ENCODE results near the gene SRGN. TPM values are rescaled to one million over a fixed set of nuclear protein-coding genes. Genes with fewer than 3 reads are reported as not detected.
"Not testable (repeated sequence)": the region's sequence is repeated elsewhere in the genome, so short reads cannot be mapped to it uniquely, and the experiment has no call there.

The SRGN gene, protein sequence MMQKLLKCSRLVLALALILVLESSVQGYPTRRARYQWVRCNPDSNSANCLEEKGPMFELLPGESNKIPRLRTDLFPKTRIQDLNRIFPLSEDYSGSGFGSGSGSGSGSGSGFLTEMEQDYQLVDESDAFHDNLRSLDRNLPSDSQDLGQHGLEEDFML
- total RNA-seq, result 100 to 1,000 TPM; 168 to 230 TPM
- 100 to 1,000 TPM; 121 to 176 TPM for polyA plus RNA-seq
- long read RNA-seq, donor 1, transcript SRGN-201 (3 exons, 1,208 nt), result major isoform, 108 of 131 reads
- long read RNA-seq, donor 1, partial matches to known transcripts, result 5 of 131 reads
- long read RNA-seq, donor 1, other reads (novel, unspliced or antisense), result 18 of 131 reads
- long read RNA-seq, donor 2, transcript SRGN-201 (3 exons, 1,208 nt), result major isoform, 28 of 36 reads
- long read RNA-seq, donor 2, partial matches to known transcripts, result 1 of 36 reads
- long read RNA-seq, donor 2, other reads (novel, unspliced or antisense), result 7 of 36 reads

DNA sequence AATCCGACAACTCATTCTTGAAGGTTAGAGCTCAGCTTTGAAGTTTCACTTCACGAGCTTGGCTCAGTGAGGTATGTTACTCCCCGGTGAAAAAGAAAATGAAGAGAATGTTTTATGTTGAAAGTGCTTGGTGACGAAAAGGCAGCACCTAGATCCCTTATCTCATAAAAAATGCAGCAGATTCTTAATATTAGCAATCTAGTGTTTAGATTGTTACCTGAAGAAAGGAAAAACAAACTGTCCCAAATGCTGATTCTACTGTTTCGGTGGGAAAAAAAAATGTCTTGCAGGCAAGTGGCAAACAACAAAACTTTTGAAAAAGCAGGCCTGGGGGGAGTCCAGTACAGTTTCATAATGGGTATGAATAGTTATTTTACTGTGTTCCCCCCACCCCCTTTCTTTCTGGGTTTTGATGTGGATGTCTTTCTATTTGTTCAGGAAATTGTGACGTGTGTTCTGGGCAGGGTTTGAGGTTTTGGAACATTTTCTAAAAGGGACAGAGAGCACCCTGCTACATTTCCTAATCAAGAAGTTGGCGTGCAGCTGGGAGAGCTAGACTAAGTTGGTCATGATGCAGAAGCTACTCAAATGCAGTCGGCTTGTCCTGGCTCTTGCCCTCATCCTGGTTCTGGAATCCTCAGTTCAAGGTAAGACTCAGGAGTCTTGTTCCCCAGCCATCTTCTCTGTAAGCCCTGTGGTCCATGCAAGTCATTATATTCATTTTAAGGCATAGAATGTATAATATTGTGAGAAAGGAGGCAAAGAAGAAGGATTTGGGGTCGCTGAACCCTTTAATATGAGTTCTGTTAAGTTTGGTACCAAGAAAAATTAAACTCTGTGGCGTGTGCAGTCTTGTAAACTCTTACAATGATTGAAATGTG is at the start of gene SRGN:
SRGN (plus strand) TSS at position 514 of the 881 bp plus-strand sequence; CDS start at position 569, 55 bp downstream.
- Histone ChIP-seq H3K4me3 (ENCODE audit: low read length in 2 of 2) (peak within 1 kb of the TSS; percentile 69 to 71), H3K36me3 (ENCODE audit: control insufficient read depth in 1 of 2, insufficient read depth in 2 of 2, low read length in 1 of 2) (no peaks in the 10 kb centered on the region), H3K4me1 (ENCODE audit: control insufficient read depth in 1 of 2, insufficient read depth in 2 of 2, low read length in 2 of 2) (peaks cover 0 to 6% of the 10 kb centered on the region in 2 donors), H3K27me3 (ENCODE audit: control insufficient read depth in 1 of 2, insufficient read depth in 2 of 2, low read length in 1 of 2) (no peaks in the 10 kb centered on the region), H3K27ac (ENCODE audit: low read depth in 1 of 2, low read length in 2 of 2) (peak within 1 kb of the TSS; percentile 30 to 92), H3K9me3 (ENCODE audit: control insufficient read depth, low read length) (no peaks in the 10 kb centered on the region)
- ATAC-seq (ENCODE audit: low FRiP score), result peak; percentile 84
- intact Hi-C loops (cut with DNase I), result no loop called here
- 12 to 14% methylated on average over 10 of the region's 10 CpGs for WGBS, 2 donors
- peak in 1 of 2 donors; percentile 86 for DNase-seq

DNA sequence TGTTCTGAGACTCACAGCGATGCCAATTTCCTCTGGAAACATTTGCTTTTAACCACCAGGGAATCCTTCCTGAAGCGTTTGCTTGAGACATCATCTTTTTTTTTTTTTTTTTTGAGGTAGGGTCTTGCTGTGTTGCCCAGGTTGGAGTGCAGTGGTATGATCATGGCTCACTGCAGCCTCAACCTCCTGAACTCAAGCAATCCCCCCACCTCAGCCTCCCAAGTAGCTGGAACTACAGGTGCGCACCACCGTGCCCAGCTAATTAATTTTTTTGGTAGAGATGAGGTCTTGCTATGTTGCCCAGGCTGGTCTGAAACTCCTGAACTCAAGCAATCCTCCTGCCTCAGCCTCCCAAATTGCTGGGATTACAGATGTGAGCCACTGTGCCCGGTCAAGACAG is 47.0 kb upstream of the SRGN start:
- H3K4me1 ChIP-seq (ENCODE audit: control insufficient read depth in 1 of 2, insufficient read depth in 2 of 2, low read length in 2 of 2); H3K27ac ChIP-seq (ENCODE audit: low read depth in 1 of 2, low read length in 2 of 2); ATAC-seq (ENCODE audit: low FRiP score); intact Hi-C loops (cut with DNase I); H3K4me3 ChIP-seq (ENCODE audit: low read length in 2 of 2); H3K36me3 ChIP-seq (ENCODE audit: control insufficient read depth in 1 of 2, insufficient read depth in 2 of 2, low read length in 1 of 2); DNase-seq; H3K27me3 ChIP-seq (ENCODE audit: control insufficient read depth in 1 of 2, insufficient read depth in 2 of 2, low read length in 1 of 2); H3K9me3 ChIP-seq (ENCODE audit: control insufficient read depth, low read length): not testable (repeated sequence)
- WGBS, 2 donors, result 74 to 76% methylated on average over 5 of the region's 5 CpGs

DNA sequence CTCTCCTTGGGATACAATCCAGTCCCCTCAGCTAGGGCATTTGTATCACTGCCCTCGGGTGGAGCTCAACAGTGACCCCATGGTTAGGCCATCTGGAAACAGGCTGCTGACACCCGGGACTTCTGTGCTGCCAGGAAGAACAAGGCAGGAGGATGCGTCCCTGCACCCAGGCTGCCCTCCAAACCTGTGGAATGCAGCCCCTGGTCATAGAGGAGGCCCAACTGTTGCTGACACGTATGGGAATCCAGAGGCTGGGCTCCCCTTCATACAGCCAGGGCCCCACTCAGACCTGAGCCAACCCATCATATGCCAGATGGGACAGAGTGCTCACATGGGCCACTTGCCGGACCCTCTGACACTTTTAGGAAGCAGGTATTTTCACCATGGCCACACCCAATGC is 45.5 kb upstream of the SRGN start:
- WGBS, 2 donors, result 76 to 80% methylated on average over 5 of the region's 5 CpGs
- H3K4me1 ChIP-seq (ENCODE audit: control insufficient read depth in 1 of 2, insufficient read depth in 2 of 2, low read length in 2 of 2), result no peaks in the 10 kb centered on the region
- H3K27me3 ChIP-seq (ENCODE audit: control insufficient read depth in 1 of 2, insufficient read depth in 2 of 2, low read length in 1 of 2), result no peaks in the 10 kb centered on the region
- ATAC-seq (ENCODE audit: low FRiP score), result no peak
- H3K36me3 ChIP-seq (ENCODE audit: control insufficient read depth in 1 of 2, insufficient read depth in 2 of 2, low read length in 1 of 2), result no peaks in the 10 kb centered on the region
- no peak overlapping the region for H3K27ac ChIP-seq (ENCODE audit: low read depth in 1 of 2, low read length in 2 of 2)
- intact Hi-C loops (cut with DNase I), result no loop called here
- DNase-seq, result no peak
- H3K9me3 ChIP-seq (ENCODE audit: control insufficient read depth, low read length), result no peaks in the 10 kb centered on the region
- H3K4me3 ChIP-seq (ENCODE audit: low read length in 2 of 2), result no peak overlapping the region

DNA sequence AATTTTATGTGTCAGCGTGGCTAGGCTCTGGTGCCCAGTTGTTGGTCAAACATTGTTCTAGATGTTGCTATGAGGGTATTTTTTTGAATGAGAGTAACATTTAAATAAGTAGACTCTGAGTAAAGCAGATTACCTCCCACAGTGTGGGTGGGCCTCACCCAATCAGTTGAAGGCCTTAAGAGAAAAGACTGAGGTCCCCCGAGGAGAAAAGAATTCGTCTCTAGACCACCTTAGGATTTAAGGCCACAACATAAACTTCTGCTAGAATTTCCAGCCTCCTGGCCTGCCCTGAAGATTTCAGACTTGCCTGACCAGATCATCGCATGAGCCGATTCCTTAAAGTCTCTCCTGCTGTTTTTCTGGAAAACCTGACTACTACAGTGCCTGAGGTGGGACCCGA is 45.1 kb upstream of the SRGN start:
- Histone ChIP-seq H3K27me3 (ENCODE audit: control insufficient read depth in 1 of 2, insufficient read depth in 2 of 2, low read length in 1 of 2) (no peaks in the 10 kb centered on the region), H3K4me3 (ENCODE audit: low read length in 2 of 2) (no peak overlapping the region), H3K4me1 (ENCODE audit: control insufficient read depth in 1 of 2, insufficient read depth in 2 of 2, low read length in 2 of 2) (no peaks in the 10 kb centered on the region), H3K36me3 (ENCODE audit: control insufficient read depth in 1 of 2, insufficient read depth in 2 of 2, low read length in 1 of 2) (no peaks in the 10 kb centered on the region), H3K9me3 (ENCODE audit: control insufficient read depth, low read length) (no peaks in the 10 kb centered on the region), H3K27ac (ENCODE audit: low read depth in 1 of 2, low read length in 2 of 2) (no peak overlapping the region)
- WGBS, 2 donors, result 92 to 95% methylated on average over 6 of the region's 6 CpGs
- no peak for ATAC-seq (ENCODE audit: low FRiP score)
- intact Hi-C loops (cut with DNase I), result no loop called here
- no peak for DNase-seq

DNA sequence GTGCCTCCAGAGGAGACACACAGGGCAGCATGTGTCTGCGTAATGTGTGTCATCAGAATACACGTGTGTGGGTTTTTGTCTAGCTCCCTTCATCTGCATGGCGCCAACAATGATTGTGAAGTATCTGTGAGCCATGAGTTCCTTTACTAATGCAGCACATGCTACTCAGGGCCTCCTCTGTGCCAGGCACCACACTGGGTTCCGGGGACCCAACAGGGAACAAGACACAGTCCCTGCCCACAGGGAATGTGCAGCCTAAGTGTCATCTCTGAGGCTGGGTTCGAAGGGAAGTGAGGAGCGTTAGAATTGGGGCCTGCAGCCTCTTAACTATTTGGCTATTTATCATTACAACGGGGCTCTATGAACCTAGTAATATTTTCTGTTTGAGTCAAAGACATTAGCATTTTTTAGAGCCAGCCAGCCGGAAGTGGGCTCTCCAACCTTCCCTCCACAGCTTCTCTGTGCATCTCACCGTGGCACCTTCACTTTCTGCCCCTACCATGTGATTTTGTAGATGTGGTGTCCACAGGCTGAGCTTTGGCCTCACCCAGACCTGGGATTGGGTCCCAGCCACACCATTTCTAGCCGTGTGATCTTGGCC is 43.9 kb upstream of the SRGN start:
- intact Hi-C loops (cut with DNase I), result no loop called here
- ATAC-seq (ENCODE audit: low FRiP score) (no peak), DNase-seq (no peak)
- no peak overlapping the region for H3K27ac ChIP-seq (ENCODE audit: low read depth in 1 of 2, low read length in 2 of 2)
- H3K36me3 ChIP-seq (ENCODE audit: control insufficient read depth in 1 of 2, insufficient read depth in 2 of 2, low read length in 1 of 2), result no peaks in the 10 kb centered on the region
- no peaks in the 10 kb centered on the region for H3K27me3 ChIP-seq (ENCODE audit: control insufficient read depth in 1 of 2, insufficient read depth in 2 of 2, low read length in 1 of 2)
- H3K4me1 ChIP-seq (ENCODE audit: control insufficient read depth in 1 of 2, insufficient read depth in 2 of 2, low read length in 2 of 2), result no peaks in the 10 kb centered on the region
- 71 to 72% methylated on average over 10 of the region's 10 CpGs for WGBS, 2 donors
- no peak overlapping the region for H3K4me3 ChIP-seq (ENCODE audit: low read length in 2 of 2)
- H3K9me3 ChIP-seq (ENCODE audit: control insufficient read depth, low read length), result no peaks in the 10 kb centered on the region

DNA sequence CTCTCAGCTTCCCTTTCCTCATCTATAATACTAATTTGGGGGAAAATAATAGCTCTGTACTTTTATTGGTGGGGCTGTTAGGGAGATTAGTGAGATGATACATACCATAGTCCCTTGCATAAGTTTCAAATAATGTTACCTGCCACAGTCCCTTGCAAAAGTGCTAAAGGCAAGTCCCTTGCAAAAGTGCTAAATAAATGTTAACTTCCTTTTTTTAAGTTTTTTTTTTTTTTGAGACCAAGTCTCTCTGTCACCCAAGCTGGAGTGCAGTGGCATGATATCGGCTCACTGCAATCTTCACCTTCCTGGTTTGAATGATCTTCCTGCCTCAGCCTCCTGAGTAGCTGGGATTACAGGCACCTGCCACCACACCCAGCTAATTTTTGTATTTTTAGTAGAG is 43.4 kb upstream of the SRGN start:
- 90 to 92% methylated on average over 1 of the region's 1 CpG for WGBS, 2 donors
- ATAC-seq (ENCODE audit: low FRiP score) (no peak), DNase-seq (no peak)
- Histone ChIP-seq H3K4me3 (ENCODE audit: low read length in 2 of 2) (no peak overlapping the region), H3K36me3 (ENCODE audit: control insufficient read depth in 1 of 2, insufficient read depth in 2 of 2, low read length in 1 of 2) (no peaks in the 10 kb centered on the region), H3K9me3 (ENCODE audit: control insufficient read depth, low read length) (no peaks in the 10 kb centered on the region), H3K27ac (ENCODE audit: low read depth in 1 of 2, low read length in 2 of 2) (no peak overlapping the region), H3K4me1 (ENCODE audit: control insufficient read depth in 1 of 2, insufficient read depth in 2 of 2, low read length in 2 of 2) (no peaks in the 10 kb centered on the region), H3K27me3 (ENCODE audit: control insufficient read depth in 1 of 2, insufficient read depth in 2 of 2, low read length in 1 of 2) (no peaks in the 10 kb centered on the region)
- intact Hi-C loops (cut with DNase I), result no loop called here

DNA sequence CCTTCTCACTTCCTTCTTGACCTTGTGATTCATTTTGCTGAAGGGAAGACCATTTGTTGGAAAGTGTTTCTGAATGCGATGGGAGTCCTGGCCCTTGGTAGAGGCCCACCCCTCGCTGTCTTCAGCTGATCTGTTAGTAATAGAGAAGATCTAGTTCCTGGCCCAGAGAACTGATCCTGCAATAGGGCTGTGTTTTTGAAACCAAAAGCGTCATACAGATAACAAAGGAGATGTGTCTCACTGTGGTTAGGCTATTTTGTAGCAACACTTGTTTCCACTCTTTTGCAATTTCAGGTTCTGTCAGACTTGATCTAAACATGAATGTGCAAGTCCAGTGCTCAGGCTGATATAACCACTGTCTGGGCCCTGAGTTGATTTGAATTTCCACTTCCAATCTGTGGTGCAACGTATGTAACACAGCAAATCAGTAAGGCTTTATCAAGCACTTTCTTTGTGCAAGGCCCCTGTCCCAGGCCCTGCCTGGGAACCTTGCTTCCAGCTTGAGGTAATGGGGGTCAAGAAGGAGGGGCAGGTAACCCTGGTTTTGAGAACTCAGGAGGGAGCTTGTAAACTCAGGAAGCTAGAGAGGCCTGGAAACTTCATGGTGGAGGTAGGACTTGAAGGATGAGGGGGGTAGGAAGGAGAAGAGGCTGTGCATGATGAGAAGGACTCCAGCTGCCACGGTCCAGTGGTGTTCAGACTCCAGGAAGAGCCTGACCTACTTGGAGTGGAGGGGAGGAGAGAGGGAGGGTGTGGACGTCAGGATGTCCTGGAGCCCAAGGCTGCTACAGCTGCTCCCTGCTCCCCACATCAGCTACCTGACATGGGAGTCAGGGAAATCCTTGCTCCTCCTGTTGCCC is 42.2 kb upstream of the SRGN start:
- 77 to 84% methylated on average over 6 of the region's 6 CpGs for WGBS, 2 donors
- Histone ChIP-seq H3K36me3 (ENCODE audit: control insufficient read depth in 1 of 2, insufficient read depth in 2 of 2, low read length in 1 of 2) (no peaks in the 10 kb centered on the region), H3K27me3 (ENCODE audit: control insufficient read depth in 1 of 2, insufficient read depth in 2 of 2, low read length in 1 of 2) (no peaks in the 10 kb centered on the region), H3K27ac (ENCODE audit: low read depth in 1 of 2, low read length in 2 of 2) (no peak overlapping the region), H3K9me3 (ENCODE audit: control insufficient read depth, low read length) (no peaks in the 10 kb centered on the region), H3K4me3 (ENCODE audit: low read length in 2 of 2) (no peak overlapping the region), H3K4me1 (ENCODE audit: control insufficient read depth in 1 of 2, insufficient read depth in 2 of 2, low read length in 2 of 2) (no peaks in the 10 kb centered on the region)
- ATAC-seq (ENCODE audit: low FRiP score), result no peak
- intact Hi-C loops (cut with DNase I), result no loop called here
- no peak for DNase-seq
